ENCODE results near the gene FBXW12.

FBXW12 gene

GRCh38 chr3:48407542-48408099 is 35.6 kb downstream of the FBXW12 start:
- no peak for DNase-seq (ENCODE audit: low spot score)

- no peak for DNase-seq (ENCODE audit: low spot score)
Observed at GRCh38 chr3:48408823-48409281, 36.8 kb downstream of the FBXW12 start.

GRCh38 chr3:48409291-48410201 is 37.5 kb downstream of the FBXW12 start:
- DNase-seq (ENCODE audit: low spot score), result no peak

GRCh38 chr3:48410205-48411040 is 38.4 kb downstream of the FBXW12 start:
- no peak for DNase-seq (ENCODE audit: low spot score)

- DNase-seq (ENCODE audit: low spot score), result no peak
Observed at GRCh38 chr3:48411041-48411588, 39.1 kb downstream of the FBXW12 start.

GRCh38 chr3:48411606-48412374 is 39.8 kb downstream of the FBXW12 start:
- no peak for DNase-seq (ENCODE audit: low spot score)

- no peak for DNase-seq (ENCODE audit: low spot score)
Observed at GRCh38 chr3:48412375-48413001, 40.5 kb downstream of the FBXW12 start.

GRCh38 chr3:48413086-48413485 is 41.1 kb downstream of the FBXW12 start:
- DNase-seq (ENCODE audit: low spot score), result no peak

GRCh38 chr3:48413611-48414010 is 41.6 kb downstream of the FBXW12 start:
- DNase-seq (ENCODE audit: low spot score), result no peak

- DNase-seq (ENCODE audit: low spot score), result no peak
Observed at GRCh38 chr3:48414376-48415250, 42.6 kb downstream of the FBXW12 start.

- no peak for DNase-seq (ENCODE audit: low spot score)
Observed at GRCh38 chr3:48415251-48415953, 43.4 kb downstream of the FBXW12 start.

- DNase-seq (ENCODE audit: low spot score), result no peak
Observed at GRCh38 chr3:48416091-48416505, 44.1 kb downstream of the FBXW12 start.

- DNase-seq (ENCODE audit: low spot score), result no peak
Observed at GRCh38 chr3:48416546-48416945, 44.5 kb downstream of the FBXW12 start.

GRCh38 chr3:48417529-48418108 is 45.6 kb downstream of the FBXW12 start:
- no peak for DNase-seq (ENCODE audit: low spot score)

GRCh38 chr3:48418140-48418539 is 46.1 kb downstream of the FBXW12 start:
- DNase-seq (ENCODE audit: low spot score), result no peak

- DNase-seq (ENCODE audit: low spot score), result no peak
Observed at GRCh38 chr3:48418651-48419050, 46.6 kb downstream of the FBXW12 start.

- DNase-seq (ENCODE audit: low spot score), result no peak
Observed at GRCh38 chr3:48419149-48419548, 47.1 kb downstream of the FBXW12 start.

GRCh38 chr3:48419597-48419996 is 47.6 kb downstream of the FBXW12 start:
- no peak for DNase-seq (ENCODE audit: low spot score)

GRCh38 chr3:48420561-48420960 is 48.5 kb downstream of the FBXW12 start:
- DNase-seq (ENCODE audit: low spot score), result no peak

Measured in AG08395 (cell line).